GM12875 (cell line): ENCODE measurements around the gene COL5A2.

Source experiments
- H3K4me3 ChIP-seq: one replicate; pipeline ENCODE4 v1.5.1; 2011; ENCODE audit warnings: low read depth, low read length, control low read depth
- TF ChIP-seq, protein P1 (sequence below): IDR thresholded peaks from 2 replicates; pipeline ENCODE4 v1.5.1; 2011; ENCODE audit warnings: low read depth, mild to moderate bottlenecking, control low read depth, inconsistent platforms, low read length, moderate library complexity, borderline replicate concordance; ENCODE audit not compliant: insufficient read depth

The COL5A2 gene

DNA sequence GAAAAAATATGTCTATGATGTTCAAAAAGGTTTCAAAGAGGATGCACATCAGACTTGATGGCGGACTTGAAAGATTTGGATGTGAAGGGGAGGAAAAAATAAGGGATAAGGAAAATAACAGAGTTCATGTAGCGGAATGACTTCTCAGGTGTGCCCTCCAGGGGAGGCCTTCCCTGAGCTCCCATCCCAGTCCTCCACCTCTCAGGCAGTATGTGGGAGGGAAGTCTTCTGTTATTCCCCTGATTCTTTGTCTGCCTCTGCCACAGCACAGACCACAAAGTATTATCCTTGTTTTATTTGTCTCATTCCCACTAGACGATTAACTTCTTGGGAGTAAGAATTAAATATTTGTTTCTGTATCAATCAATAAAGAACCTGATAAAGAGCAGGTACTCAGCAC lies 17.7 kb downstream of the COL5A2 start:
- H3K4me3 ChIP-seq: no peak overlapping the region
- TF ChIP-seq, protein P1, sequence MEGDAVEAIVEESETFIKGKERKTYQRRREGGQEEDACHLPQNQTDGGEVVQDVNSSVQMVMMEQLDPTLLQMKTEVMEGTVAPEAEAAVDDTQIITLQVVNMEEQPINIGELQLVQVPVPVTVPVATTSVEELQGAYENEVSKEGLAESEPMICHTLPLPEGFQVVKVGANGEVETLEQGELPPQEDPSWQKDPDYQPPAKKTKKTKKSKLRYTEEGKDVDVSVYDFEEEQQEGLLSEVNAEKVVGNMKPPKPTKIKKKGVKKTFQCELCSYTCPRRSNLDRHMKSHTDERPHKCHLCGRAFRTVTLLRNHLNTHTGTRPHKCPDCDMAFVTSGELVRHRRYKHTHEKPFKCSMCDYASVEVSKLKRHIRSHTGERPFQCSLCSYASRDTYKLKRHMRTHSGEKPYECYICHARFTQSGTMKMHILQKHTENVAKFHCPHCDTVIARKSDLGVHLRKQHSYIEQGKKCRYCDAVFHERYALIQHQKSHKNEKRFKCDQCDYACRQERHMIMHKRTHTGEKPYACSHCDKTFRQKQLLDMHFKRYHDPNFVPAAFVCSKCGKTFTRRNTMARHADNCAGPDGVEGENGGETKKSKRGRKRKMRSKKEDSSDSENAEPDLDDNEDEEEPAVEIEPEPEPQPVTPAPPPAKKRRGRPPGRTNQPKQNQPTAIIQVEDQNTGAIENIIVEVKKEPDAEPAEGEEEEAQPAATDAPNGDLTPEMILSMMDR: no peak

DNA sequence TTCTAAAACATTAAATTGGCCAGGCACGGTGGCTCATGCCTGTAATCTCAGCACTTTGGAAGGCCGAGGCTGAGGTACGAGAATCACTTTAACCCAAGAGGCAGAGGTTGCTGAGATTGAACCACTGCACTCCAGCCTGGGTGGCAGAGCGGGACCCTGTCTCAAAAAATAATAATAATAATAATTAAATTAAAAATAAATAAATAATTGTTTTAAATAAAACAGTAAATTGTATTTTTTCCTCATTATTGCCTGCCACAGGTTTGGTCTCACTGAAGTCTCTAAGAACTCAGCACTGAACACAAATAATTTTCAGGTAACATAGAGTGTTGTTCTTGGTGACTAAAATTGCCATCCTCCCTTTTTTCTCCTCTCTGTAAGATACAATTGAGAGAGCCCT lies 19.8 kb downstream of the COL5A2 start:
- TF ChIP-seq, protein P1: no peak
- H3K4me3 ChIP-seq: no peak overlapping the region

DNA sequence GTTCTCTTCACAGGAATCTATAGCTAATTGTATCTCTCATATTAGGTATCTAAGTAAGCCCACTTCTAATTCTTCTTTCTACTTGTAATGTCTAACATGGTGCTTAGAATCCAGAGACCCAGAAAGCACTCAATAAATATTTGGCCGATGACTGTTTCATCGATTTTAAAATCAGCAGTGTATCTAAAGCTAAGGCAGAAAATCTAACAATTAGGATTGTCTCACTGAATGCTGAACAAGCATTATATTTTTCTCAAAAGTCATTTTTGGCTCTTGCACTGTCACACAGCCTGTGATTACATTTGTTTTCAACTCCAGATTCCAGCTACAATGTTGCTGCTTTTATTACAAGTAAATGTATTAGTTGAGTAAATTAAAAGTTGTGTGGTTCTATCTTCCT lies 20.3 kb downstream of the COL5A2 start:
- H3K4me3 ChIP-seq: no peak overlapping the region
- TF ChIP-seq, protein P1: no peak

DNA sequence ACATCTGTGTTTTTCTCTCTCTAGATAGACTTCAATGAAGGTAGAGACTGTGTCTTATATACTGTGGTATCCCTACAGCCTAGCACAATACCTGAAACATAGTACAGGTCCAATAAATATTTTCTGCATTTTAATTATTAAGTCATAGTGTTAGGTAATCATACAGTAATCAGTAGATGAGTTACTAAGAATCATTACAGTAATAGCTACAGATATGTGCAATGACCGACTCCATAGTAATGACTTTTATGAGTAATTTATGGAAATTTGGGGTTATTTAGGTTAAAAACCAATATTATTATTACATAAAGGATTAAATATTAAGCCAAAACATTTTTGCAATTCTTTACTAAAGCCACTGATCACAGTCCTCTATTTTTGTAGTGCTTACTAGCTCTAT lies 21.6 kb downstream of the COL5A2 start:
- no peak overlapping the region for H3K4me3 ChIP-seq
- TF ChIP-seq, protein P1: no peak

DNA sequence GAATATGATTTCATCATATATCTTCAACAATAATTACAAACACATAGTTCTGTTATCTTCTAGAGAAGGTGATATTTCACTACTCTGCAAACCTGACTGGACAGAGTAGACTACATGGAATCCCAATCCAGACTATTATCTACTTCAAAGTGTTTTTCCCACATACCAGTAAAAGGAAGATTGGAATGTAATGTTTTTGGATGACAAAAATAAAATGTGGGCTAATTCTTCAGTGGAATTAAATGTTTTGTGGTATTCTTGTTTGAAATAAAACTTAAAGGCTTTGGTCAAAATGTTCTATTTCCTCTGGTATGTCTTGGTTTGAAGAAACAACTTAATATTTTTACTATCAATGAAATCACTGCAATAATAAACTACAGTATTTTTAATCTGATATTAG lies 22.1 kb downstream of the COL5A2 start:
- TF ChIP-seq, protein P1: no peak
- H3K4me3 ChIP-seq: no peak overlapping the region

DNA sequence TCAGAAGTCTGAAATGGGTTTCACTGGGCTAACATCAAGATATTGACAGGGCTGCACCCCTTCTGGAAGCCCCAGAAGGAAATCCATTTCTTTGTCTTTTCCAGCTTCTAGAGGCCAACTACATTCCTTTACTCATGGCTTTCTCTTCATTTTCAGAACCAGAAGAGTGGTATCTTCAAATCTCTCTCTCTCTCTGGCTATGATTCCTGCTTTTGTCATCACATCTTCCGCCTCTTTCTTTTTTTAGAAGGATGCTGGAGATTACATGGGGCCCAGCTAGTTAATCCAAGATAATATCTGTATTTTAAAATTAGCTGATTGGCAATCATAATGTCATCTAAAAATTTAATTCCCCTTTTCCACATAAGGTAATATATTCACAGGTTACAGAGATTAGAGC lies 23.8 kb downstream of the COL5A2 start:
- no peak overlapping the region for H3K4me3 ChIP-seq
- TF ChIP-seq, protein P1: no peak

DNA sequence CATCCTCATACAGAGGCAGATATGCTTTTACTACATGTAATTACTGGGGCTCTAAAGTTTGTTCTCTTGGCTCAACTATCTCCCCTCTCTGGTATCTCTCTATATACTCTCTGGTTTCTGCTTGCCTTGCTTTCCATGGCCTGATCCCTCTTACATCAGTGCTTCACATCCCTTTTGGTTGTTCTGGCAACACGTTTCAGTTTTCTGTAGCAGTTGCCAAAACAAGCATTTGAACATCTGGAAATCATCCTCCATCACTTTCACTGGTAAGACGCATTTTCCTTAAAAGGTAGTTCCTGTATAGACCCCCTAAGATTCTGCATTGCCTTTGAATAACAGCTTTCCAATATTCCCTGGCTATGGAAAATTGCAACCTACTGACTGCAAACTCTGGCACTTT lies 25.9 kb downstream of the COL5A2 start:
- no peak overlapping the region for H3K4me3 ChIP-seq
- TF ChIP-seq, protein P1: no peak
